HG02623 (cell line): ENCODE measurements around the gene TK2.
"Not testable (repeated sequence)": the region's sequence is repeated elsewhere in the genome, so short reads cannot be mapped to it uniquely, and the experiment has no call there.

ENCODE experiments used
- ATAC-seq: cut with Tn5 transposase; IDR thresholded peaks from one replicate; pipeline ENCODE4 v1.9.1; 2021; ENCODE audit warnings: moderate library complexity; ENCODE audit not compliant: unreplicated experiment

The TK2 gene

DNA sequence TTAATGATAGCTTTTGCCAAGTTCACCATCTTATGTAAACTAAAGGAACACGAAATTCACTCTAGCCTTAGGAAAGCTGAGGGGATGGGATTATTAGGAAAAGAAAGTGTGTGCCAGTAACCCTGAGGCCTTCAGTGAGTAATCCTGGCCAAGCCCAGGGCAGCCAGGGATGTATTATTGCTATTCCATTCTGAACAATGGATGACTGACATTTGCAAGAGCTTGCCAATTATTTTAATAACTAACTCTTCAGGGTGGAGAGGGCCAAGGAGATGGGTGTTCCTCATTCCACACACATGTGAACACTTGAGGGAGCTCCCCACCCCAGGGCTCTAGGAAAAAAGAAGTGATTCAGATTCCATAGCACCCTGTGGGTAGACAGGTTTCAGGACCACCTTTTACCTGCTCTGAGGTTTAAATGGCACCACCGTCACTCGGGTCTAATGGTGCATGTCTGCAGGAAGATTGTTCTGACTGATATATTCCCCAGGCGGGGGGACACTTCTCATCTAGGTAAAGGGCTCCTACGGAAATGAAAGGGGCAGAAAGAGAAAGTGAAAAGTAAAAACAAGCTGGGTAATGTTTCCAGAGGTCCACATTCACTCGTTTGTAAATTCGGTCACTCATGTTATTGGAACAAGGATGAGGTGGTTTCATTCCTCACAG, 41.5 kb downstream of the TK2 start:
- ATAC-seq, result no peak

DNA sequence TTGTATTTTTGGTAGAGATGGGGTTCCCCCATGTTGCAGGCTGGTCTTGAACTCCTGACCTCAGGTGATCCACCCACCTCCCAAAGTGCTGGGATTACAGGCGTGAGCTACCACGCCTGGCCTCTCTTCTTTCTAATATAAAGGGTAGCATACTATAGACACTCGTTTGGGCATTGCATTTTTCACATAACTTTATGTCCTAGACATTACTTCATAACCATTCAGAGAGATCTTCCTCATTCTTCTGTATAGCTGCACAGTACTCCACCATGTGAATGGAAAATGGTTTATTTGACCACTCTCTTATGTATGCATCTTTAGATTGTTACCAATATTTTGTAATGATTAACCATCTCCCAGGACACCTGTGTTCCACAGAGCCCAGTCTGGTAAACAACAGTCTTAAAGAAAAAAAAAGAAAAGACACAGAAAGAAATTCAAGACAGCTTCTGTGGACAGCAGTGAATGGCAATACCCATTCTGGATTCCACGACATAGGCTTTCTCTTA, 42.1 kb downstream of the TK2 start:
- no peak for ATAC-seq

DNA sequence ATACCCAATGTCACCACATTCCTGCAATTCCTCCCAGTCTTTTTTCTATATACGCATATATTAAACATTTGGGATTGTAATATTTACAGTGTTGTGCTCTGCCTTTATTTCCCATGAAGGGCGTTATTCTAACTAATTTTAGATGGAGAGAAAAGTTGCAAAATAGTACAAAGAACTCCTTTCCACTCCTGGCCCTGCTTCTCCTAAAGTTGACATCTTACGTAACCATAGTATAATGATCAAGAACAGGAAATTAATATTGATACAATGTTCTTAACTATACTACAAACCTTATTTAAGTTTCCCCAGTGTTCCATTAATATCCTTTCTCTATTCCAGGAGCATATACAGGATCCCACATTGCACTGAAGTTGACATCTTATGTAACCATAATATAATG, 46.3 kb downstream of the TK2 start:
- ATAC-seq, result no peak

DNA sequence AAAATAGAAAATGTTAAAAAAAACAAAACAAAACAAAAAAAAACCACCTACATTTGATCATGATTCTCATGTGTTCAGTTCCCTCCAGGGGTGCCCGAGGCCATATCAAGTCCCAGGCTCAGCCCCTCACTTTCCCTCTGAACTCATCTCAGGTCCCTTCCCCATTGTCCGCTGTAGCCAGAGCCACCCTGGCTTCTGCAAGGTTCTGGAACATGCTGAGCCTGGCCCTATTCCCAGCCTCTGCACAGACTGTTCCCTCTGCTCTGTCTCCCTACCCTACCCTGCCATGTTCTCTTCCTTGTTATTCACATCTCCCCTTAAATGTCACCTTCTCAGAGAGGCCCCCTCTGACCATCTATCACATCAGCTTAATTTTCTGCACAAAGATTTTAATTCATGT, 46.9 kb downstream of the TK2 start:
- ATAC-seq, result no peak

DNA sequence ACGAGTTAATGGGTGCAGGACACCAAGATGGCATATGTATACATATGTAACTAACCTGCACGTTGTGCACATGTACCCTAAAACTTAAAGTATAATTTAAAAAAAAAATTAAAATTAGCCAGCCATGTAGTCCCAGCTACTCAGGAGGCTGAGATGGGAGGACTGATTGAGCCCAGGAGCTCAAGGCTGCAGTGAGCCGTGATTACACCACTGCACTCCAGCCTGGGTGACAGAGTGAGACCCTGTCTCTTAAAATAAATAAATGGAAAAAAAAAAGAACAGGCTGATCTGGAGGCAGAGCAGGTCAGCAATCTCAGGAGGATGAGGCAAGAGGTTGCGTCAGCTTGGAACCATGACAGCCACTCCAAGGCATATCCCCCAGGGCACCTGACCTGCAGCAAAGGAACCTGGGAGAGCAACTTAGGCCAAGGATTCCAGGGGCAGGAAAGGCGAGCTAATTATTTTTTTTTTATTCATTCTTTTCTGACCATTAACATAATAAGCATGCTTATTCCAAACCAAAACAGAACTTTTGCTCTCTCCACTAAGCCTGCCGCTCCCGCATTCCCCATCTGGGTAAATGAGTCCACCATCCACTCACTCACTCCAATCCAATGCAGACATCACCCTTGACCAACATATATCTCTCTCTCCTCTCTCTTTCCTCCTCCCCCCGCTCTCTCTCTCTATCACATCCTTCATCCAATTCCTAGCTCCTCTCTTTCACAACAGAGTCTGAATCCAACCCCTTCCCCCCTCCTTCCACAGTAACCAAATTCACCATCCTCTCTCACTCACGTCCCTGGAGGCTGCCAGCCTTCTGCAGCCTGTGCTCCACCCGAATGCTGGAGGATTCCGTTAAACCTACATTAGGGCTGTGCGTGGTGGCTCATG, 47.7 kb downstream of the TK2 start:
- no peak for ATAC-seq

DNA sequence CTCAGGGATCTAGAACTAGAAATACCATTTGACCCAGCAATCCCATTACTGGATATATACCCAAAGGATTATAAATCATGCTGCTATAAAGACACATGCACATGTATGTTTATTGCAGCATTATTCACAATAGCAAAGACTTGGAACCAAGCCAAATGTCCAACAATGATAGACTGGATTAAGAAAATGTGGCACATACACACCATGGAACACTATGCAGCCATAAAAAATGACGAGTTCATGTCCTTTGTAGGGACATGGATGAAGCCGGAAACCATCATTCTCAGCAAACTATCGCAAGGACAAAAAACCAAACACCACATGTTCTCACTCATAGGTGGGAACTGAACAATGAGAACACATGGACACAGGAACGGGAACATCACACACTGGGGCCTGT, 48.4 kb downstream of the TK2 start:
- ATAC-seq, result not testable (repeated sequence)

DNA sequence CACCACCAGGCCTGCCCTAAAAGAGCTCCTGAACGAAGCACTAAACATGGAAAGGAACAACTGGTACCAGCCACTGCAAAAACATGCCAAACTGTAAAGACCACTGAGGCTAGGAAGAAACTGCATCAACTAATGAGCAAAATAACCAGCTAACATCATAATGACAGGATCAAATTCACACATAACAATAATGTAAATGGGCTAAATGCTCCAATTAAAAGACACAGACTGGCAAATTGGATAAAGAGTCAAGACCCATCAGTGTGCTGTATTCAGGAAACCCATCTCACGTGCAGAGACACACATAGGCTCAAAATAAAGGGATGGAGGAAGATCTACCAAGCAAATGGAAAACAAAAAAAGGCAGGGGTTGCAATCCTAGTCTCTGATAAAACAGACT, 52.0 kb downstream of the TK2 start:
- not testable (repeated sequence) for ATAC-seq

DNA sequence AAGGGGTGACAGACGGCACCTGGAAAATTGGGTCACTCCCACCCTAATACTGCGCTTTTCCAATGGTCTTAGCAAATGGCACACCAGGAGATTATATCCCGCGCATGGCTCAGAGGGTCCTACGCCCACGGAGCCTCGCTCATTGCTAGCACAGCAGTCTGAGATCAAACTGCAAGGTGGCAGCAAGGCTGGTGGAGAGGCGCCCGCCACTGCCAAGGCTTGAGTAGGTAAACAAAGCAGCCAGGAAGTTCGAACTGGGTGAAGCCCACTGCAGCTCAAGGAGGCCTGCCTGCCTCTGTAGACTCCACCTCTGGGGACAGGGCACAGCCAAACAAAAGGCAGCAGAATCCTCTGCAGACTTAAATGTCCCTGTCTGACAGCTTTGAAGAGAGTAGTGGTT, 53.7 kb downstream of the TK2 start:
- not testable (repeated sequence) for ATAC-seq

DNA sequence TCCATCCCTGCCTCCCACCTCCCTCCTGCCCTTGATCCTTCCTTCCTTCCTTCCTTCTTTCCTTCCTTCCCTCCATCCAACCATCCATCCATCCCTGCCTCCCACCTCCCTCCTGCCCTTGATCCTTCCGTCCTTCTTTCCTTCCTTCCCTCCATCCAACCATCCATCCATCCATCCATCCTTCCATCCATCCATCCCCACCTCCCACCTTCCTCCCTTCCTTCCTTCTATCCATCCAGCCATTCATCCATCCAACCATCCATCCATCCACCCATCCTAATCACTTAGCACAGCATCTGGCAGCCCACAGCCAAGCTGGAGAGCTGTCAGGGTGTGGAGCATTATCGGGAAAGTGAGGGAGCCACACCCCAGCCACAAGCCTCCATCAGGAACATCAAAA, 54.5 kb downstream of the TK2 start:
- ATAC-seq, result no peak

DNA sequence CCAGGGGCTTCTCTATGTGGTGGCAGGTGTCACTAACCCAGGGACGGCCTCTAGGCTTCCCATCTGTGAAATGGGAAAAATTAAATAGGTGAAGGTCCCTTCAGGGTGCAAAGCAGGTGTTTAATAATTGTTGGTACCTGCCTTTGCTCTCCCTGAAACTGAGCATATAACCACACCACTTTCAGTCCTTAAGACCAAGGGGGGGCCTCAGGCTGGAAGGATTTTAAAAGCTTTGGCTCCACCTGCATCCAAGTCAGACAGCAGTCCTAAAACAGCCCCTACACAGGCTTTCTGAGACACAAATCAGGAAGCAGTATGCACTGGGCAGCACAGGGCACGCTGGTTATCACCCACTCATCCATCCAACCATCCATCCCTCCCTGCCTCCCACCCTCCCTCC, 55.0 kb downstream of the TK2 start:
- no peak for ATAC-seq

DNA sequence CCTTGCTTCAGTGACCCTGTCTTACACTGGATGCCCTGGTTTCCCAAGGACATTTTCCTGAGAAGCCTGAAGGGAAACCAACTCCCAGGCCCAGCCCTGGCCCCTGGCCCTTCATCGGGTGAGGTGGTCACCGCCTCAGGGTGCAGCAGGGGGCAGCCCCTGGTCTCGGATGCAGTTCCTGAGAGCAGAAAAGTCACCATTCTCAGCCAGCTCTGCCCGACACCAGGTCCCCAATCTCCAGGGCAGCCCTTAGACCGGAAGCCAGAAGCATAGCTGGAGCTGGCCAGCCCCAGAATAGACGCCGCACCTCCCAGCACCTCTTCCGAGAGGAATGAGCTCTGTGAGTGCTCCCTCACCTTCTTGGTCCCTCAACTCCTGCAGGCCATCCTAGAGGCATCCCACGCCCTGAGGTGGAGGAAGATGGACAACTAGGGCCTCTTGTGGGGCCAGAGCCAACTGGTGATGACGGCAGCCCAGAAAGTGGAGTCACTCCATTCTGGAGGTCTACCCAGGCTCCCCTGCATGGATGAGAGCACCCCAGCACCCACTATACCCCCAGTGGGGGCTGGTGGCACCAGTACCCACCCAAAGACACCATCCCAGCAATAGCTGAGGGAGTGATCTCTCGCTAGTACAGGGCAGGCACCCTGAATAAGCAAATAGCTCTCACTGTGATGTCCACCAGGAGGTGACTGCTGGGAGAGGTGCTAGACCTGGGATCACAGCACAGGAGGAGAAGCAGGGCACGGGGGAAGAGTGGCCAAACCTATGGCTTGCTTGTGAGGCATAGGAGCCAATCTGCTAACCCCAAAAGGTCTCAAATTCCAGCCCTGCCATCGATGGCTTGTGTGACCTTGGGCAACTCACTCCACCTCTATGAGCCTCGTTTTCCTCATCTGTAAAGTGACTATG, 56.2 kb downstream of the TK2 start:
- ATAC-seq, result no peak

DNA sequence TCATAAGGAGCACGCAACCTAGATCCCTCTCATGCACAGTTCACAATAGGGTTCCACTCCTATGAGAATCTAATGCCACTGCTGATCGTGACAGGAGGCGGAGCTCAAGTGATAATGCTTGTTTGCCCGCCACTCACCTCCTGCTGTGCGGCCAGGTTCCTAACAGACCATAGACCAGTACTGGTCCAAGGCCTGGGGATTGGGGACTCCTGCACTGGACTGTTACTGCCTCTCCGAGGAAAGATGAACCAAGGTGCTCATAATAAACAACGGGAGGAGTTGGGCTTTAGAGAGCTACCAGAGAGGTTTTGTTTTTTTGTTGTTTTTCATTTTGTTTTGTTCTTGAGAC, 58.2 kb downstream of the TK2 start:
- ATAC-seq, result no peak

DNA sequence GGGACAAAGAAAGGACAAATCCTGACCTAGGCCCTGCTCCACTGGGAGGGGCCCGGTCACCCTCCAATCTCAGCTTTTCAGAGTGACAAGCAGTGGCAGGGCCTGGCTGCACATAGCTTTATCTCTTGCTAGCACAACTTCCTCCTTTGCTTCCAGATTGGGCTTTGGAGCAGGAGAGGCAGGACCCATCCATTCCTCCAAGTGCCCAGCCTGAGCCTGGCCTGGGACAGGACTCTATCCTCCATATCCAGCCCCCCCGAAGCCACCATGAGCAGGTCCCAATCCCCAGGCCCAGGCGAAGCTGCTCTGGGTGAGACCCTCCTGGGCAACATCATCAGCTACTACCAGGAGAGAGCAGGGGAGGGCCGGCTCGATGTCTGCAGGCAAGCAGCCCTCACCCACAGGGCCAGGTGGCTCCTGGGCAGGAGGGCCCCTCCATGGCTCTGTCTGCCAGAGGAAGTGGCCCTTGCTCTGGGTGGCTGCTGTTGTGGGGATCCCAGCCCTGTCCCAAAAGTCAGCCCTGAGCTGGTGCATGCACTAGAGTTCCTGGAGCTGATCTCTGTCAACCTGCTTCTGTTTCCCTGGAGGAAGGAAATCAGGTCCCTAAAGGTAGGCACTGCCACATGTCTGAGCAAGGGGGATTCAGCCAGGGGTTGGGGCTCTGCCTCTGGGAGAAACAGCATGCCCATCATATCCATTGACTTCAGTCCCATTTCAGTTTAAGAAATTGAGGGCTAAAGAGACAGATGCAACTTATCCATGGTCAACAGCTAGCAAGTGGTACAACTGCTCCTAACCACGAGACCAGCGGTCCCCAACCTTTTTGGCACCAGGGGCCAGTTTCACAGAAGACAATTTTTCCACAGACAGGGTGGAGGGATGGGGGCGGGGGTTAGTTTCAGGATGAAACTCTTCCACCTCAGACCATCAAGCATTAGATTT, 58.9 kb downstream of the TK2 start:
- ATAC-seq, result no peak

DNA sequence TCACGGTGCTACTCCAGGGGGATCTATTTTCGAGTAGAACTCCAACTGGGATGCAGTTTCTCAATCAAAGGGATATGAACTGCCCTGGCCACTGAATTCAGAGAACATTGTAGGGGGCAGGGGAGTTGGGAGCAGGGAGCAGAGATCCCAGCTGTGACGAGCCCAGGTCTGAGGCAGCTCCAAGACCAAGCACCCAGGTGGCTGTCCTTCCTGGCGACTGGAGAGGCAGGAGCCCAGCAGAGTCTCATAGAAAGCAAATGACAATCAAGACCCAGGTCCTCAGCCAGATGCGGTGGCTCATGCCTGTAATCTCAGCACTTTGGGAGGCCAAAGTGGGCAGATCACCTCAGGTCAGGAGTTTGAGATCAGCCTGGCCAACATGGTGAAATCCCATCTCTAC, 60.1 kb downstream of the TK2 start:
- ATAC-seq, result no peak

DNA sequence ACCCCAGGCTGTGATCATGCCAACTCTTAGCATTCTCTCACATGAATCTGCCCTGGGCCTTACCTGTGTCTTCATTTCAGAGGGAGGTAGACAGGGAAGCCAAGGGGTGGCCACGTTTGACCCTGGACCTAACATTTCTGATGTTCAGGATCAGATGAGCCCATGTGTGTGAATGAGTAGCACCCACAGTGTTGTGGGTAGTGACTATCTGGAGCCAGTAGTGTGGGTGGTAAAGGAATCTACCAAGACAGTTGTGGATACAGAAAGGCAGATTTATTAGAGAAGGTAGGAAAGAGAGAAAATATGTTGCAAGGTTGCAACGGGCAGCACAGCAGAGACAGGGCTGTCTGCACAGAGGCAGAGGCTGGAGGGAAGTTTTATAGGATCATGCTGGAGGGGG, 60.5 kb downstream of the TK2 start:
- ATAC-seq, result no peak

DNA sequence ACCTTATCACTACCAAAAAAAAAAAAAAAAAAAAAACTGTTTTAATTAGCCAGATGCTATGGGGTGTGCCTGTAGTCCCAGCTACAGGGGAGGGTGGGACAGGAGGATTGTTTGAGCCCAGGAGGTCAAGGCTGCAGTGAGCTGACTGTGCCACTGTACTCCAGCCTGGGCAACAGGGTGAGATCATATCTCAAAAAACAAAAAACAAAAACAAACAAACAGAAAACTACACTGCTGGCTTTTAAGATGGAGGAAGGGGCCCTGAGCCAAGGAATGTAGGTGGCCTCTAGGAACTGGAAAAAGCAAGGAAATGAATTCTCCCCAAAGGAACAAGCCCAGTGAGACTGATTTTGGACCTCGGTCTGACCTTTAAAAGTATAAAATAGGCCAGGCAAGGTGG, 61.4 kb downstream of the TK2 start:
- no peak for ATAC-seq

DNA sequence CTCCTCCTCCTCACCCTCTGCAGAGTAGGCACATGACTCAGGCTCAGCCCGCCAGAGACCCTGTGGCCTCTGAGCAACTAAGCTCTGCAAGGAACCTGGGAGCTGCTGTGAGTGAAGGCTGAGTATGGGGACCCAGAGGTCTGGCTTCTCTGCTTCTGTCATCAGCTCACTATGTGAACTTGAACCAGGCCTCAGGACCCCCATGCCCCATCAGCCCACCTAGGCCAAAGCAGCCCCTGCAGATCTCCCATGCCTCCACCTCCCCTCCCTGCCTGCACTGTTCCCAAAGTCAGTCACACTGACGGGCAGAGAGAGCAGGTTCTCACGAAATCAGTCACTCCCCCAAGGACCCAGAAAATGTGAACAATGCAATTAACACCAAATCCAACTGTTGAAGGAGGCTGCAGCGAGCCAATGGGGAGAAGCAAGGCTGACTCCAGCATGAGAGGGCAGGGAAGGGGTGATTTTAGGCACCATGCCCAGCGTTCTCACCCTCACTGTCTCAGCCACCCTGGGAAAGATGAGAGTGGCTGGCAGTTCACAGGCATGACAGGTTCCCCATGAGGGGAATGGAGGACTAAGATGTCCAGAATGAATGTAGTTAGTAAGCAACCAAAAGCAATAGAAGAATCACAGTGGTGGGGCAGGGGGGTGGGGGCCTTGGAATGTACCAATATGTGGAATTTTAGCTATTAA, 62.2 kb downstream of the TK2 start:
- no peak for ATAC-seq

DNA sequence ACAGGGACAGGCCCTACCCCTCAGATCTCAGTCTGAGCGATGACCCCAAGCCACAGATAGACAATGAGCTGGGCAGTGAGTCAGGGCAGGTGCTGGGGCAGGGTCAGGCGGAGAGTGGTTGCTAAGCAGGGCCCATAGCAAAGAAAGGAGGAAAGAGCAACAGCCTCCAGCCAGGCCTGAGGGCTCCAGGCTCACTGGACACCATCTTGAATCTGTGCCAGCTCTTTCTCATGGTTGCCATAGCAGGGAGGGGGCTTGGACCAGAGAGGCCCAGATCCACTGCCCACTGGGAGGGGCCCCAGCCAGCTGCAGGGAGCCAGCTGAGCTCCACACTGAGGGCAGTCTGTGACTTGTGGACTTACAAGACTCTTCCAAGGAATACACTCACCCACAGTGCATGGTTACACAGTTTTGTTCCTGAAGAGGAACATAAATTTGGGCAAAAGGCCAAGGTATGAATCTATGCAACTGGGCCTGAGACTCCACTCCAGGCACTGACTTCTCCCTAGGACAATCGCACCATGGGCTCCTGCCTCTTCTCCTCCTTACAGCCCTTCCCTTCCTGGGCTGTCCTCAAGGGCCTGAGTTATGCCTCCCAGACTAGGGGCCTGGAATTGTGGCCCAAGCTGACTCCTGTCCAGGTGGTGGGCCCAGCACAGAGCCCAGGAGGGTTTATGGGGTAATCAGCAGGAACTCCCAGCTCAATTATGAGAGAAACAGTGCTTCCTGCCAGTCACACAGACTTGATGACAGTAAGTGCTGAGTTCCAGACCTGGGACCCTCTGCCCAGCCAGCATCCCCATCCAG, 62.9 kb downstream of the TK2 start:
- ATAC-seq, result no peak
